Stimulated activated naive CD4-positive, alpha-beta T cell (primary cell): ENCODE data around the gene SHANK1.

Source experiments
- DNase-seq, 6 experiments: peaks; one replicate each; lab custom pipeline; 2025; lab: John Stamatoyannopoulos, UW

SHANK1 gene

GRCh38 chr19:50711805-50712204 is 7.8 kb downstream of the SHANK1 start:
- DNase-seq: no peak

DNA sequence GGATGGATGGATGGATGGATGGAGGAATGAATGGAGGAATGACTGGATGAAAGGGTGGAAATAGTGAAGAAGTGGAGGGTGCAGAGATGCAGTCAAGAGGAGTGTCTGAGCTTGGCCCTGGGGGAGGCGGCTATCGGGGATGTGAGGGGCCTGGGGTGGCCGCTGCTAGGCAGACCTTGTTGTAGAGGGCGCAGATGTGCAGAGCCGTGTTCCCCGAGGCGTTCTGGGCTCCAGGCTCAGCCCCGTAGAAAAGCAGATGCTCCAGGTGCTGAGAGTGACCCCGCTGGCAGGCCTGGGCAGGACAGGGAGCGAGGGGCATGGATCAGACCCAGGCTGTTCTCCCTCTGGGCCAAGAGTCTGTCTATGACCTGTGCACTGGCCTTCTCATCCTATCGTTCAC is 8.4 kb downstream of the SHANK1 start:
- no peak for DNase-seq

DNA sequence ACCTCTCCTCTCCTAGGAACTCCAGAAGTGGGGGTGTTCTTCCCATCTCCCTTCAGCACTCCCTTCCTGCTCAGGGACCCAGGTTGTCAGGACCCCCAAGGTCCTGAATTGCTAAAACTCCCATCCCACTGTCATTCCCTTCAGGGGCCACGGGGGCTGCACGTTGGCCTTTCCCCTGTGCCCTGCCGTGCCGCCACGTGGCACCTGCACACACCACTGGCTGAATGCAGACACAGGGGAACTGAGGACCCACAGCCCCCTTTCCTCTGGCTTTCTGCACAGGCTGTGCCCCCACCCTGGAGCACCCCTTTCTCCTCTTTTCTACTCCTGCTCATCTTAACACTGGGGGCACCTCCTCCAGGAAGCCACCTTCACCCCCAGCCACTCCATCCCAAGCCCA is 9.0 kb downstream of the SHANK1 start:
- no peak for DNase-seq

GRCh38 chr19:50710094-50710493 is 9.5 kb downstream of the SHANK1 start:
- DNase-seq: no peak

DNA sequence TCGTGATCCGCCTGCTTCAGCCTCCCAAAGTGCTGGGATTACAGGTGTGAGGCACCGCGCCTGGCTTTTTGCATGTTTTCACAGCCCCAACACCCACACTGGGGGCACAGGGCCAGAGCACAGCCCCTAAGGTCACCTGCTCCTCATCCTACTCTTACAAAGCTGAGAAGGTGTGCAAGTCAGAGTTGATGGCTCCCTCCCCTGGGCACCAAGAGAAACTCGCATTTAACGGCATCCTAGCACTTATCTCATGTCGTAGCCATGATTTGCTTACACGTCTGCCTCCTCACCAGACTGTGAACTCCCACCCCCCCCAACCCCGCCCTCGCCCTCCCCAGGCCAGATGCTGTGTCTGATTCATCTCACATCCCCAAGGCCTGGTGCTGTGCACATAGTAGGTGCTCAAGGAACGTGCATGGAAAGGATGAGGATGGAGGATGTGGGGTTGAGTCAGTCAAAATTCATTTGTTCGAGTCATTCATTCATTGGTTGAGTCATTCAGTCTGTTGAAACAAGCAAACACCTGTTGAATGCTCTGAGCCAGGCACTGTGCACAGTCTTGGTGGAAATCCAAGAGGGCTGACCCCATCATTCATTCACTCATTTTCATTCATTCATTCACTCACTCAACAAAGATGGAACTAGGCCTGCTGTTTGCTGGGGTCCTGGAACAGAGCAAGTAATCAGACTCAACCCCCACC is 11.3 kb downstream of the SHANK1 start:
- no peak for DNase-seq

GRCh38 chr19:50706387-50706786 is 13.2 kb downstream of the SHANK1 start:
- no peak for DNase-seq

DNA sequence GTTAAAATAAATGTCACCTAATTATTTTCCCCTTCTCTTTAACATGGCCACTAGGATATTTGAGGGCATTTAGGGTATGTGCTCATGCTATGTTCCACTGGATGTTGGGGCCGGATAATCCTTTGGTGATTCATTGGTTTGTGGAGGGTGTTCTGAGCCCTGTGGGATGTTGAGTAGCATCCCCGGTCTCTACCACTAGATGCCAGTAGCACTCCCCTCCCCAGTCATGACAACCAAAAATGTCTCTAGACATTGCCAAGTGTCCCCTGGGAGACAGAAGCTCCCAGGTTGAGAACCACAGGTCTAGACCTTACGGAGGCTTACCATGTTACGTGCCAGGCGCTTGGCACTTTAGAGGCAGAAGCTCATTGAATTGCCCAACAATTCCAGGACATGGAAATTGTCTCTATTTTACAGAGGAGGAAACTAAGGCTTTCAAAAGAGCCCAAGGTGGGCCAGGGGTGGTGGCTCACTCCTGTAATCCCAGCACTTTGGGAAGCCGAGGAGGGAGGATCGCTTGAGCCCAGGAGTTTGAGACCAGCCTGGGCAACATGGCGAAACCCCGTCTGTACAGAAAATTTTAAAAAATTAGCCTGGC is 14.1 kb downstream of the SHANK1 start:
- DNase-seq: peak in 1 of 6 experiments; percentile 12

- no peak for DNase-seq
Observed at GRCh38 chr19:50703915-50704796, 15.4 kb downstream of the SHANK1 start.

GRCh38 chr19:50702871-50703829 is 16.5 kb downstream of the SHANK1 start:
- DNase-seq: no peak

DNA sequence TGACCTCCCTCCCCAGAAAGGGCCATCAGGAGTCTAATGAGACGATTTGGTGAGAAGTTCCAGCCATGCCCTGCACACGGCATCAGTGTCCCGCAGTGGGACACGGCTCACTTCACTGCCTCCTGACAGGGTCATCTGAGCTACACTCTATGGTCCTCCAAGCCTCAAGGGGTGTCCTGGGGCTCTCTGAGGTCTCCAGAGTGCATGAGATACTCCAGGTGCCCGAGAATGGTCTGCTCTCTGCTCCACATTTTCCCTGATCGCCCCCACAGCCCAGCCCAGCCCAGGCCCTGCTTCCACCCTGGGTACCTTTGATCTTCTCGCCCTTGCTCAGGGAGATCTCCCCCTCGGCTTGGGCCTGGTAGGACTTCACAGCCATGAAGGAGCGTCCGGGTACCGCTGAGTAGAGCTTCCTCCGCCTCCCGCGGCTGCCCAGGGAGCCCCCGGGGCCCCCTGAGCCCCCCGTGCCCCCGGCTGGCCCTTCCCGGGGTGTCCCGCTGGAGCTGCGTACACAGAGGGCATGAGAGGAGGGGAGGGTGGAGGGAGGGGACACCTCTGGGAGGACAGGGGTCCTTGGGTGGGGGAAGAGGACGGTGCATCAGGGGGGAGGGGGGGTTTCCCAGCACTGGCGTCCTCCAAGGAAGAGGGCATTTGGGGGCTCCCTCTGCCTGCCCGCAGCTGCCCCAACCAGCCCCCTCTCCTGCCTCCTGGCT is 17.3 kb downstream of the SHANK1 start:
- no peak for DNase-seq

DNA sequence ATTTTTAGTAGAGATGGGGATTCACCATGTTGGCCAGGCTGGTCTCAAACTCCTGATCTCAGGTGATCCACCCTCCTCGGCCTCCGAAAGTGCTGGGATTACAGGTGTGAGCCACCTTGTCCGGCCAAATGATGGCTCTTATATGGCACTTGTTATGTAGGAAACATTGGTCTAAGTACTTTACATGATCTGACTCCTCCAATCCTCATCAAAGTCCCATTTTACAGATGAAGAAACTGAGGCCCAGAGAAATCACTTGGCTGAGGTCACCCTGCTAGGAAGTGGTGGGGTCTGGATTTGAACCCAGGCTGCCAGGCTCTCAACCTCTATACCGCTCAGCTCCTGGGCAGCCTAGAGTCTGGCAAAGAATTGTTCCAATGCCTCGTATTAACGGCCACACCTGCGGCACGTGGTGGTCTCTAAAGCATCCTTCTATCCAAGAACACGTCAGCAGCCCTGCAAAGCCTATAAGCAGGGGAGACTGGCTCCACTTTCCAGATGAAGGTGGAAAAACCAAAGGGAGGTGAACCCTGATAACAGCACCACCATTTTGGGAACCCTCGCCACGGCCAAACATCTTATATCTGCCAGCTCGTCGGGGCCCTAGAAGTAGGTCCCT is 18.1 kb downstream of the SHANK1 start:
- no peak for DNase-seq

DNA sequence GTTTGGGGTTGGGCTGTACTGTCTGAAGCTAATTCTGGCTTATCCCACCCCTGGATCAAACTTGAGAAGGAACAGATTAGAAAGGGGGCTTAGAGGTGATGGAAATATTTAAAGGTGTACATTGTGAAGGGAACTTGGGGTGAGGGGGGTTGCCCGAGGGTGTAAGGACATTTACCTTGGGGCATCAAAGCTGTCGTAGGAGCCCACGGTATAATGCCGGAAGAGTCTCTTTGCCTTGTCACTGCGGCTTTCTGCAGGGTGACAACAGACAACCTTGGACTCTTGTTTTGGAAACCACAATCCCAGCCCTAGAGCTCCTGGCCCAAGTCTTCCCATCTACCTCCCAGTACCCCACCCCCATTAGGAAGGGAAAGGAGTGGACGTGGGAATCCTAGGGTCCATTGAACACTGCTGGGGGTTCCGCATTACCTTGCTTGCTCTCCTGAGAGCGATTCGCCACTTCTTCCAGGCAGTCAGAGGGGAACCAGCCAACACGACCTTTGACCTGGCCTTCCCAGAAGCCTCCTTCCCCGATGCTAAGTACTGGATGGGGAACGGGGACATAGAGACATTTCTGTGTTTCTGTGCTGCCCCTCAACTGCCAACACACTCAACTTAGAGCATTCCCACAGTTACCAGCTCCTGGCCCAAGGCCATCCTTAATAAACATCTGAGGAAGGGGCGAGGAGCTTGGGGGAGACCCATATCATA is 22.0 kb downstream of the SHANK1 start:
- no peak for DNase-seq

- DNase-seq: no peak
Observed at GRCh38 chr19:50696094-50696483, 23.5 kb downstream of the SHANK1 start.

DNA sequence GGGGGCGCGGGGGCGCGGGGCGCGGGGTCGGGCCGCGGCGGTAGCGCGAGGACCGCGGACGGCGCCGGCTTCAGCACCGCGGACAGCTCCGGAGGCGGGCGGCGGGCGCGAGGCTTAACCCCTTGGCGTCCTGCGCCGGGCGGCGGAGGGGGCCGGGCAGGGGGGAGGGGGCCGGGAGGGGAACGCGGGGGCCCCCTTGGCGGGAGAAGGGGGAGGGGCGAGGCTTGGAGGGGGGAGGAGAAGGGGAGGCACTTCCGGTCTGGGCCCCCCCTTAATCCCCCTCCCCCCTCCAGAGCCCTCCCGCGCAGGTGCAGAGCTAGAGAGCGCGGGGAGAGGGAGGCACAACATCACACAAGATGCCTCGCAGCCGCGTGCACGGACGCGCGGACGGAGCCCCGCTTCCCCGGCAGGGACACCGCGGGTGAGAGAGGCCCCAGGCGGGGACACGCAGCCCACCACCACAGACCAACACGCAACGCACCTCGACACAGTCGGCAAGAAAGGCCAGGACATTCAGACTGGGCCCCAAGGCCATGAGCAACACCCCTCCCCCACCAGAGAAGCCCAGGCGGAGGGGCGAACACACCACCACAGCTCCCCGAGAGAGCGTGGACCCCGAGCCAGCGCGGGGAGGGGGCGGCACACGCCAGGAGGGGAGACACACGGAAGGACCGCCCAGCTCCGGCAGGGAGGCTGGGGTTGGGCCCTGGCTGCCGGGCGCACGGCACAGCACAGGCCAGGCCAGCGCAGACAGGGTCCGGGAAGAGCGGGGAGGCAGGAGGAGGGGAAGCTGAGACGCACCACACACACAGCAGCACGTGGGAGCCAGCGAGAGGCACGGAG is 24.1 kb downstream of the SHANK1 start:
- DNase-seq: no peak

- no peak for DNase-seq
Observed at GRCh38 chr19:50694815-50695145, 24.8 kb downstream of the SHANK1 start.

DNA sequence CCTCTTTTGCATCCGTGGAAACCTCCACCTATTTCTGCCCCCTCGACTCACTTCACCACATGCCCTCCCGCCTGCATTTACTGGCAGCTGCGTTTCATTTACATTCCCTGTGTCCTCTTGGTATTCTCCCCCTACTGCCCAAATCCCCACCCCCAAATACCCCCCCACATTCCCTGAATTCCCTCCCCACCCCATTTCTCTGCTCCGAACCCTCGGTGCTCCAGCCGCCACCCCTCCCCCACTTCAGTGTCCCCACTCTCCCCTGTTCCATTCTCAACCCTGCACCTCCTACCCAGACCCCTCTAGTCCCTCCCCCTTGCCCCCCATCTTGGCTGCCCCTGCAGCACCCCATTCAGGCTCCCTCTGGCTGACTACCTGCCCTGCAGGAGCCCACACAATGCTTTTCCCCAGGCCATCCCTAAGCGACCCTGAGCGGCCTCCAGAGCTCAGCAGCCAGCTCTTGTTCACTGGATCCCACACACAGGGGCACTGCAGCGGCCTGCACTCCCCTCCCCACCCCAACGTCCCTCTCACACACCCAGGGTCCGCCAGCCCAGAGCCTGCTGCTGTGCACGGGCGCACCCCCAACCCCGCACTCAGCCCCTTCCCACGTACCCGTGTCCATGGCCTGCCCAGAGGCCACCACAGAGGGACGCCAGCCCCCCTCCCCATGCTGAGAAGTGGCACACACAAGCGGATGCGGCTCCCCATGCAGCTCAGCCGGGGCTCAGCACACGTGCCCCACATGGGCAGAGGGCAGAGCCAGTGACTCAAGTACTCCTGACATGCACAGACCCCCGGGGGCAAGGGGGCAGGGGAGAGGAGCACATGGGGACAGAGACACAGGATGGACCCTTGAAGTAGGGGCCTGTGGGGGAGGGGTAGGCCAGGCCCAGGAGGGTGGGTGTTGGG is 26.3 kb downstream of the SHANK1 start:
- DNase-seq: no peak

DNA sequence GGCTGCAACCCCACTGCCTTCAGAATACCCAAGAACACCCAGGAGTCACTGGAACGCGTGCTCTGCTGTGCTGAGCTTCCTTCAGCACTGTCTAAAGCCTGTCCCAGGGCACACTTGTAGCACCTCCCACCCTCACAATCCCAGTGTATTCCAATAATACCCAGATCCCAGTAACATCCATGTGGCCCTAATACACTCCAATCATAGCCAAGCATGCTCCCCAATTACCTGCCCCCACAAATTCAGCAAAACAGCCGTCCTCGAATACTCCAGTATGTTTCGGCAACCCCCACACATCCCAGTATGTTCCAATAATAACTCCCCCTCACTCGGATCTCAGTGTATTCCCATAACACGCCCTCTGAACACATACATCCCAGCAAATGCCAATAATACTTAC is 29.2 kb downstream of the SHANK1 start:
- DNase-seq: no peak

GRCh38 chr19:50688766-50689165 is 30.8 kb downstream of the SHANK1 start:
- DNase-seq: no peak
